GM12892 (cell line): Measurements from ENCODE around the gene TPM1.

Experiments used
- POLR2A ChIP-seq: IDR thresholded peaks from 2 replicates; pipeline ENCODE4 v1.6.1; 2011; ENCODE audit warnings: low read depth, low read length, control low read depth
- POLR2AphosphoS5 ChIP-seq: IDR thresholded peaks from 2 replicates; pipeline ENCODE4 v1.6.1; 2011; ENCODE audit warnings: low read depth, low read length, control low read depth

GRCh38 chr15:63076714-63077046, 34.1 kb downstream of the TPM1 start:
- no peak for TF ChIP-seq POLR2AphosphoS5
- TF ChIP-seq POLR2A = no peak
